ENCODE data around the gene PBOV1. TPM values are rescaled to one million over a fixed set of nuclear protein-coding genes. Genes with fewer than 3 reads are reported as not detected.

The PBOV1 gene
- total RNA-seq, 1 experiment from 2014 or later = not detected

DNA sequence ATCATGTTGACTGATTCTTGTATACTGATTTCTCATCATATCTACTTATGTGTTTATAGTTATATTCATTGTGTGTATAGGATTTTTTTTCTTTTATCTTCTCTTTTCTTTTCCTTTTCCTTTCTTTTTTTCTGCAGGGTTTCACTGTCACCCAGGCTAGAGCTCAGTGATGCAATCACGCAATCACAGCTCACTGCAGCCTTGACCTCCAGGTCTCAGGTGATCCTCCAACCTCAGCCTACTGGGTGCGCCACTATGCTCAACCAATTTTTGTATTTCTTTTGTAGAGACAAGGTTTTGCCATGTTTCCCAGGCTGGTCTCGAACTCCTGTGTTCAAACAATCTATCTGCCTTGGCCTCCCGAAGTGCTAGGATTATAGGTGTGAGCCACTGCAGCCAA, 1.6 kb upstream of the PBOV1 start:
- no peaks in the 10 kb centered on the region for H3K27me3 ChIP-seq (ENCODE audit: insufficient read depth, low read length)
- ChIA-PET CTCF (no interaction called here), RAD21 (ENCODE audit: low non-redundant PET in 1 of 2, low total read pairs in 2 of 2, uncharacterized antibody in 2 of 2, unreplicated experiment in 2 of 2) (no interaction called here), POLR2A (no interaction called here)
- TF ChIP-seq POLR2A (IDR thresholded peaks at IDR 0.05; ENCODE audit: borderline replicate concordance, extremely low read depth, insufficient read depth, insufficient read length) (no peak), EGR1 (IDR thresholded peaks at IDR 0.05; ENCODE audit: low read depth) (no peak), ZFX (IDR thresholded peaks at IDR 0.05) (no peak), JUND (IDR thresholded peaks at IDR 0.05) (no peak), CBX3 (IDR thresholded peaks at IDR 0.05; ENCODE audit: low read depth) (no peak)
- TF ChIP-seq, protein P1, sequence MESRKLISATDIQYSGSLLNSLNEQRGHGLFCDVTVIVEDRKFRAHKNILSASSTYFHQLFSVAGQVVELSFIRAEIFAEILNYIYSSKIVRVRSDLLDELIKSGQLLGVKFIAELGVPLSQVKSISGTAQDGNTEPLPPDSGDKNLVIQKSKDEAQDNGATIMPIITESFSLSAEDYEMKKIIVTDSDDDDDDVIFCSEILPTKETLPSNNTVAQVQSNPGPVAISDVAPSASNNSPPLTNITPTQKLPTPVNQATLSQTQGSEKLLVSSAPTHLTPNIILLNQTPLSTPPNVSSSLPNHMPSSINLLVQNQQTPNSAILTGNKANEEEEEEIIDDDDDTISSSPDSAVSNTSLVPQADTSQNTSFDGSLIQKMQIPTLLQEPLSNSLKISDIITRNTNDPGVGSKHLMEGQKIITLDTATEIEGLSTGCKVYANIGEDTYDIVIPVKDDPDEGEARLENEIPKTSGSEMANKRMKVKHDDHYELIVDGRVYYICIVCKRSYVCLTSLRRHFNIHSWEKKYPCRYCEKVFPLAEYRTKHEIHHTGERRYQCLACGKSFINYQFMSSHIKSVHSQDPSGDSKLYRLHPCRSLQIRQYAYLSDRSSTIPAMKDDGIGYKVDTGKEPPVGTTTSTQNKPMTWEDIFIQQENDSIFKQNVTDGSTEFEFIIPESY (IDR thresholded peaks at IDR 0.05; ENCODE audit: extremely low read depth, insufficient replicate concordance, low read length) = no peak
- intact Hi-C loops (cut with micrococcal nuclease) = no loop called here
- no peak overlapping the region for H3K9ac ChIP-seq (ENCODE audit: low read length)
- no peak overlapping the region for H3K27ac ChIP-seq (ENCODE audit: low read depth, low read length)
- DNase-seq (ENCODE audit: low read depth, low spot score) = no peak
- no peak overlapping the region for H3K4me2 ChIP-seq (ENCODE audit: low read length)
- H3K79me2 ChIP-seq (ENCODE audit: insufficient read depth, low read length) = no peaks in the 10 kb centered on the region
- H3K9me3 ChIP-seq (ENCODE audit: control insufficient read depth in 1 of 2, insufficient read depth in 1 of 2, low read depth in 1 of 2, low read length in 2 of 2) = no peaks in the 10 kb centered on the region
- ATAC-seq = no peak
- BruUV-seq (replicated peaks) = no TSS peak
- no peaks in the 10 kb centered on the region for H3K36me3 ChIP-seq (ENCODE audit: control insufficient read depth in 1 of 2, insufficient read depth in 2 of 2, low read length in 2 of 2)
- no peaks in the 10 kb centered on the region for H4K20me1 ChIP-seq (ENCODE audit: insufficient read depth)
- no peaks in the 10 kb centered on the region for H3K4me1 ChIP-seq (ENCODE audit: control insufficient read depth in 1 of 2, insufficient read depth in 2 of 2, low read length in 2 of 2)
- no peak overlapping the region for H2AFZ ChIP-seq (ENCODE audit: low read depth, low read length, poor library complexity, severe bottlenecking)
- H3K9me2 ChIP-seq (ENCODE audit: insufficient read depth) = no peaks in the 10 kb centered on the region
- H3K4me3 ChIP-seq (replicated peaks in 1 of 2; ENCODE audit: low read depth in 1 of 2, low read length in 2 of 2) = no peak overlapping the region

DNA sequence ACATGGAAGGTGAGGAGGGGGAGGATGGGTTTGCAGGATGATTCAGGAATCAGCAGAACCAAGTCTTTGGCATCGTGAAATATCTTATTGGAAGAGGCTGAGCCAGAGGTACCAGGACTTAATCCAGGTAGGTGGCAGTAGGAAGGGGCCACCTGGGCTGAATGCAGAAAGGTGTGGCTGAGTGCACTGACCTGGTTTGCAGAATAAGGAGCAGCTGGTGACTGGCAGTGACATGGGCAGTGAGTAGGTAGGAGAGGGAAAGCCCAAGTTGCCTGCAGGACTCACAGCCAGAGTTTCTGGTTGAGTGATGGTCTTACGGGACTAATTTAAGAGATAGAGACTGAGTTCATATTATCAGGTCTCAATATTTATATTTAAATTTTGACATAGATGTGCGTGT, 1.1 kb upstream of the PBOV1 start:
- BruUV-seq (replicated peaks) = no TSS peak
- ChIA-PET POLR2A (no interaction called here), RAD21 (ENCODE audit: low non-redundant PET in 1 of 2, low total read pairs in 2 of 2, uncharacterized antibody in 2 of 2, unreplicated experiment in 2 of 2) (no interaction called here), CTCF (no interaction called here)
- TF ChIP-seq SRF (IDR thresholded peaks at IDR 0.05; ENCODE audit: low read depth) = no peak
- TF ChIP-seq, protein P2, sequence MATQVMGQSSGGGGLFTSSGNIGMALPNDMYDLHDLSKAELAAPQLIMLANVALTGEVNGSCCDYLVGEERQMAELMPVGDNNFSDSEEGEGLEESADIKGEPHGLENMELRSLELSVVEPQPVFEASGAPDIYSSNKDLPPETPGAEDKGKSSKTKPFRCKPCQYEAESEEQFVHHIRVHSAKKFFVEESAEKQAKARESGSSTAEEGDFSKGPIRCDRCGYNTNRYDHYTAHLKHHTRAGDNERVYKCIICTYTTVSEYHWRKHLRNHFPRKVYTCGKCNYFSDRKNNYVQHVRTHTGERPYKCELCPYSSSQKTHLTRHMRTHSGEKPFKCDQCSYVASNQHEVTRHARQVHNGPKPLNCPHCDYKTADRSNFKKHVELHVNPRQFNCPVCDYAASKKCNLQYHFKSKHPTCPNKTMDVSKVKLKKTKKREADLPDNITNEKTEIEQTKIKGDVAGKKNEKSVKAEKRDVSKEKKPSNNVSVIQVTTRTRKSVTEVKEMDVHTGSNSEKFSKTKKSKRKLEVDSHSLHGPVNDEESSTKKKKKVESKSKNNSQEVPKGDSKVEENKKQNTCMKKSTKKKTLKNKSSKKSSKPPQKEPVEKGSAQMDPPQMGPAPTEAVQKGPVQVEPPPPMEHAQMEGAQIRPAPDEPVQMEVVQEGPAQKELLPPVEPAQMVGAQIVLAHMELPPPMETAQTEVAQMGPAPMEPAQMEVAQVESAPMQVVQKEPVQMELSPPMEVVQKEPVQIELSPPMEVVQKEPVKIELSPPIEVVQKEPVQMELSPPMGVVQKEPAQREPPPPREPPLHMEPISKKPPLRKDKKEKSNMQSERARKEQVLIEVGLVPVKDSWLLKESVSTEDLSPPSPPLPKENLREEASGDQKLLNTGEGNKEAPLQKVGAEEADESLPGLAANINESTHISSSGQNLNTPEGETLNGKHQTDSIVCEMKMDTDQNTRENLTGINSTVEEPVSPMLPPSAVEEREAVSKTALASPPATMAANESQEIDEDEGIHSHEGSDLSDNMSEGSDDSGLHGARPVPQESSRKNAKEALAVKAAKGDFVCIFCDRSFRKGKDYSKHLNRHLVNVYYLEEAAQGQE (IDR thresholded peaks at IDR 0.05; ENCODE audit: low read depth) = no peak
- no peak for TF ChIP-seq CEBPB (IDR thresholded peaks at IDR 0.05; ENCODE audit: low read depth)
- TF ChIP-seq EZH2phosphoT487 (IDR thresholded peaks at IDR 0.05; ENCODE audit: borderline replicate concordance) = no peak
- no peak for TF ChIP-seq EZH2 (IDR thresholded peaks at IDR 0.05)
- Histone ChIP-seq H3K4me3 (replicated peaks in 1 of 2; ENCODE audit: low read depth in 1 of 2, low read length in 2 of 2) (no peak overlapping the region), H3K27ac (ENCODE audit: low read depth, low read length) (no peak overlapping the region), H2AFZ (ENCODE audit: low read depth, low read length, poor library complexity, severe bottlenecking) (no peak overlapping the region), H3K27me3 (ENCODE audit: insufficient read depth, low read length) (no peaks in the 10 kb centered on the region), H3K4me1 (ENCODE audit: control insufficient read depth in 1 of 2, insufficient read depth in 2 of 2, low read length in 2 of 2) (no peaks in the 10 kb centered on the region), H3K36me3 (ENCODE audit: control insufficient read depth in 1 of 2, insufficient read depth in 2 of 2, low read length in 2 of 2) (no peaks in the 10 kb centered on the region), H3K9ac (ENCODE audit: low read length) (no peak overlapping the region), H4K20me1 (ENCODE audit: insufficient read depth) (no peaks in the 10 kb centered on the region), H3K9me2 (ENCODE audit: insufficient read depth) (no peaks in the 10 kb centered on the region), H3K4me2 (ENCODE audit: low read length) (no peak overlapping the region), H3K9me3 (ENCODE audit: control insufficient read depth in 1 of 2, insufficient read depth in 1 of 2, low read depth in 1 of 2, low read length in 2 of 2) (no peaks in the 10 kb centered on the region), H3K79me2 (ENCODE audit: insufficient read depth, low read length) (no peaks in the 10 kb centered on the region)
- no peak for ATAC-seq
- intact Hi-C loops (cut with micrococcal nuclease) = no loop called here
- DNase-seq (ENCODE audit: low read depth, low spot score) = no peak
